ENCODE measurements around the gene ZNF775.
"Not testable (repeated sequence)": the region's sequence is repeated elsewhere in the genome, so short reads cannot be mapped to it uniquely, and the experiment has no call there.

ZNF775 gene

DNA sequence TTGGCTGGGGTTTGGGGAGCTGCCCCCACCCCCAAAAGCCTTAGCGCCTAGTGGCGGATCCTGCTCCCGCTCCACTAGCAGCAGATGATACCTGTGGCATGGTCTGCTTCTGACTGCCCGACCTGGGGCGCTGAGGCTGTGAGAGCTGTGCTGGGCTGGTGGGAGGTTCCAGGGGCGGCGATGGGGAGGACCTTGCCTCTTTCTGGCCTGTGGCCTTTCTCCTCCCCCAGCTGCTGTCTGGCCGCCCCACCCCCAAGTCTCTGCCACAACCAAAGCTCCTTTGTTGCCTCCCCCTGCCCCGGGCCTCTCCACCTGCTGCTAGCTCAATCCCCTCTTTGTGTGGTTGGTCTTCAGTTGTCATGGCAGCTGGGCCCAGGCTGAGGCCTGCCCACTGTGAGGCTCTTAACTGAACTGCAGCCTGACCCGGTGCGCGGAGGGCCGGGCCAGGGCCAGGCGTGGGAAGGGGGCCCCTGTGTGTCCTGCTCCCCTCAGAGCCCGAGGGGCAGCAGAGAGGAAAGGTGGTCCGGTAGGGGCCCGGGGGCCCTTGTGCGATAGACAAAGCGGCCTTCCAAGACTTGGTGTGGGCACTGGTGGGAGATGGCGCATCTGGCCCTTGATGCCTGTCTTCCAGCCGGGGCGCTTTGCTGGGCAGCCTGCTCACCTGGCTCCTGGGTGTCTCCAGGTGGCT lies 4.7 kb downstream of the ZNF775 start:
- FAIRE-seq = no peak

DNA sequence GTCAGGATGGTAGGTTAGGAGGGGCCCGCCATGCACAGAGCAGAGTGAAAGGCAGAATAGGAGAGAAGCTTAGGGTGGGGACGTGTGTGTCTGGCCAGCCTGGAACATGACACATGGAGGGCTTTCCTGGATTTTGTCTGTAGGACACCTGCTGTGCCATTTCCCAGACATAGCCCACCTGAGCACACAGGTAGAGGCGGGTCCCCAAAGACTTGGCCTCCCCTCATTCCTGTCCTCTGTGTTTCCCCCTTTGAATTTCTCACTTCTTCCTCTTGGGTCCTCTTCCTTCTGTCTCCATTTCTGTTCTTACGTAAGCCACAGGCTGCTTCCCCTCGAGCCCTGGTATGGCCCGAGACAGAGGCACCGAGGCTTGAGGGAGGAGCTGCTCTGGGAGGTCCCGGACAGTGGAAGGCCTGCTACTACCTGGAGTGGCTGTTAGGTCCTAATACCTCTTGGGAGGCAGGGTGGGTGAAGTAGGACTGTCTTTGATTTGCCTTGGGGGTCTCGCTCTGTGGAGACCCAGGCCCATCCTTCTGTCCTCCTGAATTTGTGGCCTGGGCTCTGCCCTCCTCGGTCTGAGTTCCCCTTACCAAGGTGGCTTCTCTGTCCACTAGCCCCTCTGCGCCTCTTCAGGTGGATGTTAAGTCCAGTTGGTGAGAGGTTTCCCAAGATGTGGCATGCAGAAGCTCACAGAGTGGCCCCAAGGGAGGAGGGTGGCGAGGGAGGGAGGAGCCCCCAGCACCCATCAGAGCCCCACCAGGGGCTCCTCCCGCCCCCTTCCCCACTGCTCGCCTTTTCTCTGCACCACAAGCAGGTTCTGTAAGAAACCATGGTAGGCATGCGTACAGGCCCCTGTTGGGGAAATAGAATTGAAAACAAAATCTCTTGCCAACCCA lies 5.5 kb downstream of the ZNF775 start:
- no peak for FAIRE-seq

DNA sequence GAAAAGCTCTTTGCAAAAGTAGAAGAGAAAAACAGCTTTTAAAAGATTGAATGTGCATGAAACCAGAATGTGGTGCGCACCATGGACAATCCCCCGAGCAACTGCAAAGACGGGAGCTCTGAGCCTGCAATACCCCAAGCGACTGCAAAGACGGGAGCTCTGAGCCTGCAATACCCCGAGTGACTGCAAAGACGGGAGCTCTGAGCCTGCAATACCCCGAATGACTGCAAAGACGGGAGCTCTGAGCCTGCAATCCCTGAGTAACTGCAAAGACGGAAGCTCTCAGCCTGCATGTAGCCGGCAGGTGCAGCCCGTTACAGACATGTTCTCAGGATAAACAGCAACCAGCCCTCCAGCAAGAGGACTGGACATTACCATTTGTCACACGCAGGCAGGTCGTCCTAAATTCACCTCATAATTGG lies 6.2 kb downstream of the ZNF775 start:
- no peak for FAIRE-seq

DNA sequence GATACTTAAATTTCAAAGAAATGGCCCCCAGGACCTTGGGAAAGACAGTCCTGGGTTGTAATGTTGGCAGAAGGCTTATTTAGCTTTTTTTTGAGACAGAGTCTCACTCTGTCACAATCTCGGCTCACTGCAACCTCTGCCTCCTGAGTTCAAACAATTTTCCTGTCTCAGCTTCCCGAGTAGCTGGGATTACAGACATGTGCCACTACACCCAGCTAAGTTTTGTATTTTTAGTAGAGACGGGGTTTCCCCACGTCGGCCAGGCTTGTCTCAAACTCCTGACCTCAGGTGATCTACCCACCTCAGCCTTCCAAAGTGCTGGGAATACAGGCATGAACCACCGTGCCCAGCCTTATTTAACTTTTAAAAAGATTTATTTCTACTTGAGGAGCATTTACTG lies 6.8 kb downstream of the ZNF775 start:
- not testable (repeated sequence) for FAIRE-seq

DNA sequence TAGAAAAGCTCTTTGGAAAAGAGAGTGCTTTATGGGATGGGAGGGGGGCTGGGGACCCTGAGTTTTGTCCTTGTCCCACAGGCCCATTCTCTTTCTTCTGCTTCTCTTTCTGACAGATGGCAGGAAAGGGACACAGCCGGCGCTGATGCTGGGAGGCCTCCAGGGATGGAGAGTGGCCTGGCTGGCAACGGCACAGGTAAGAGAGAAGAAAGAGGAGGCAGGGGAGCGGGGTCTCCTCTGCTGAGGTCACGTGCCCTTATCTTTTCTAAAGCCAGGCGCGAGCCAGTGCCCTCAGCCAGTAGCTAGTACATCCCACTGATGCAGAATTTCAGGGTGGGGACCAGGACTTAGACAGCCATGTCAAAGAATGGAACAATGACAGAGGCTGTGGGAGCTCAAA lies 9.2 kb downstream of the ZNF775 start:
- FAIRE-seq = no peak

DNA sequence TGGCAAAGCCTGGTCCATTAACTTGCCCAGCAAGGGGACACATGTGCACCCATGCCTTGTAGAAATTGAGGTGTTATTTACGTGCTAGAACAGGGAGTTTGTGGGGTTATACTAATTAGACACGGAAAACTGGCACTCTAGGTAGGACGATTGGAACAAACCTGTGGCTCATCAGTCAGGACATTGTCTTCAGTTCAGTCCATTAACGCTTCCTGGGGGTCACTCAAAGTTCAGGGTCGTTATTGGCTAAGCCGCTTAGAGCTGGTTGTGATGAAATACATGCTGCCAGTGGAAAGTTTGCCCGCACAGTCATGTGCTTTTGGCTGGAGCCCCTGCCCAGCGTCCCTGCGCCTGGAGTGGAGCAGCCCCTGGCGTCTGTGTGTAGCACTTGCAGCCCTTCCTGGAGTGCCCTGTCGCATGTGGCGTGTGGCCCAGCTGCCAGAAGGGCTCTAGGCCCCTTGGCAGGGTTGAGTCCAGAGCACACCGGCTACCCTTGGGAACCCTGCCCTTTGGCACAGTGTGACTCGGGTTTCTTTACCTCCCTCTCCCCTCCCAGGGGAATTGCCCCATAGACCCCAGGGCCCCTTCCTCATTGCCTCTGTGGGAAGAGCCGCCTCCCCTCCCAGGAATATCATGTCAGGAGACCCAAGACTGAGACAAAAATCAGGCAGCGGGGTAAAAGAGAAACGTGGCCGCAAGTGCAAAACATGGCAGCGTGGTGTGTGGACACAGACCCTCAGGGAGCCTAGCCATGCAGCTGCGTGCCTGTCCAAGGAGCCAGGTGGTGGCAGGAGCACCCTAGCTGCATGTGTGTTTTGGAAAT lies 9.8 kb downstream of the ZNF775 start:
- FAIRE-seq = no peak

DNA sequence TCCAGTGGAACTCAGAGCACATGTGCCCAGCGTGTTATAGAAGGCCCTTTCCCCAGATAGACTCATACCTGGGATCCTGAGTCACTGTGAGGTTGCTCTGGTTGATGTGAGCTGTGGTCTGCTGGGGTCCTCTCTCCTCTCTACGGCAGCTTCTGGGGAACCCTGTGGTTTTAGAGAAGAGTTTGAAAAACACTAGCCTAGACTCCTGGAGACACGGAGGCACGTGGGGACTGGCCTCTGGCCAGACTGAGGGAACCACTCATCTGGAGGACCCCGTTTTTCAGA lies 10.3 kb downstream of the ZNF775 start:
- no peak for FAIRE-seq

DNA sequence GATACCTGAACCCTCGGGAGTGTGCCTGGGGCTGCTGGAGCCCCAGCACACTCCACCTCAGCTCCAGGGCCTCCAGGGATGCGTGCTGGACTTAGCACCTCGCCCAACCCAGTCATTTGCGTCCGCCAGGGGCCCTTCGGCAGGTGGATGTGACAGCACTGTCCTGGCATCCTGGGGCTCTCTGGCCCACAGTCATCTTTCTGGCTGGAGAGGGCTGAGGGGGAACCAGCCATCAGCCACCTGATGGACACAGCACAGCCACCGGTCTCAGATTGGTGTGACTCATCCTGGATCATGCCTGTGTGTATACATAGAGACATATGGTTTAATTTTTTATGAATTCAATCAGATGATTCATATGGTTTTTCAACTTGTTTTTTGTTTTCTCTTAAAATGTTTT lies 11.1 kb downstream of the ZNF775 start:
- FAIRE-seq = no peak

DNA sequence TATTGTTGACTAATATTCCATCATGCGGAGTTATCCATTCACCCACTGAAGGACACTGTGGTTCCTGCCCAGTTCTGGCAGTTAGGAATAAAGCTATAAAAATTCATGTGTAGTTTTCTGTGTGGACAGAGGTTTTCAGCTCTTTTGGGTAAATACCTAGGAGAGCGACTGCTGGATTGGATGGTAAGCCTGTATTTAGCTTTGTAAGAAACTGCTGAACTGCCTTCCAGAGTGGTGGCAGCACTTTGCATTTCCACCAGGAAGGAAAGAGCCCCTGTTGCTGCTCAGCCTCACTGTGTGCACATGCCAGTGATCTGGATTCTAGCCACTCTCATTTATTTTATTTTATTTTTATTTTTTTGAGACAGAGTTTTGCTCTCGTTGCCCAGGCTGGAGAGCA lies 14.2 kb downstream of the ZNF775 start:
- FAIRE-seq = no peak

DNA sequence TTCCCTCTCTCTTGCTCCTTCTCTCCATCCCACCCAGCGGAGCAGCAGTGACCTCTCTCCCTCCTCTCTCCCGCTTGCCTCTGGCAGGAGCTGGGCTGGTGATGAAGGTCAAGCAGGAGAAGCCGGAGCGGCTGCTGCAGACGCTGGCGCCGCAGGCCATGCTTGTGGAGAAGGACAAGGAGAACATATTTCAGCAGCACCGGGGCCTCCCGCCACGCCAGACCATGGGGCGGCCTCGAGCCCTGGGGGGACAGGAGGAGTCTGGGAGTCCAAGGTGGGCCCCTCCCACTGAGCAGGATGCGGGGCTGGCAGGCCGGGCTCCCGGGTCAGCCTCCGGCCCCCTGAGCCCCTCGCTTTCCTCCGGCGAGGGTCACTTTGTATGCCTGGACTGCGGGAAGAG lies 17.3 kb downstream of the ZNF775 start:
- no peak for FAIRE-seq

DNA sequence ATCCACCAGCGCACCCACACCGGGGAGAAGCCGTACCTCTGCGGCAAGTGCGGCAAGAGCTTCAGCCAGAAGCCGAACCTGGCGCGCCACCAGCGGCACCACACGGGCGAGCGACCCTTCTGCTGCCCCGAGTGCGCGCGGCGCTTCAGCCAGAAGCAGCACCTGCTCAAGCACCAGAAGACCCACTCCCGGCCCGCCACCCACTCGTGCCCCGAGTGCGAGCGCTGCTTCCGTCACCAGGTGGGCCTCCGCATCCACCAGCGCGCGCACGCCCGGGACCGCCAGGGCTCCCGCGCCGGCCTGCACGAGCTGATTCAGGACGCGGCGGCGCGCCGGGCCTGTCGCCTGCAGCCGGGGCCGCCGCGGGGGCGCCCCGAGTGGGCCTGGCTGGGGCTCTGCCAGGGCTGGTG lies 17.7 kb downstream of the ZNF775 start:
- no peak for FAIRE-seq

DNA sequence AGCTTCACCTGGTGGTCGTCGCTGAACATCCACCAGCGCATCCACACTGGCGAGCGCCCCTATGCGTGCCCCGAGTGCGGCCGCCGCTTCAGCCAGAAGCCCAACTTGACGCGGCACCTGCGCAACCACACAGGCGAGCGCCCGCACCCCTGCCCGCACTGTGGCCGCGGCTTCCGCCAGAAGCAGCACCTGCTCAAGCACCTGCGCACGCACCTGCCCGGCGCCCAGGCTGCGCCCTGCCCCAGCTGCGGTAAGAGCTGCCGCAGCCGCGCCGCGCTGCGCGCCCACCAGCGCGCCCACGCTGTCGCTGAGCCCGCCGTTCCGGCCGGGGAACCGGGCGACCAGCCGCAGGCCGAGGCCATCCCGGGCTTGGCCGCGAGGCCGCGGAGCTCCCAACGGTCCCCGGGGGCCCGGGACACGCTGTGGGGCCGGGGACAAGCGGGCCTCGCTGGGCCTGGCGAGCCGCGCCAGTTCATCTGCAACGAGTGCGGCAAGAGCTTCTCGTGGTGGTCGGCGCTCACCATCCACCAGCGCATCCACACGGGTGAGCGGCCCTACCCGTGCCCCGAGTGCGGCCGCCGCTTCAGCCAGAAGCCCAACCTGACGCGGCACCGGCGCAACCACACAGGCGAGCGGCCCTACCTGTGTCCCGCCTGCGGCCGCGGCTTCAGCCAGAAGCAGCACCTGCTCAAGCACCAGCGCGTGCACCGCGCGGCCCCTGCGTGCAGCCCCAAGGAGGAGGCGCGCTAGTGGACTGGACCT lies 18.4 kb downstream of the ZNF775 start:
- no peak for FAIRE-seq

DNA sequence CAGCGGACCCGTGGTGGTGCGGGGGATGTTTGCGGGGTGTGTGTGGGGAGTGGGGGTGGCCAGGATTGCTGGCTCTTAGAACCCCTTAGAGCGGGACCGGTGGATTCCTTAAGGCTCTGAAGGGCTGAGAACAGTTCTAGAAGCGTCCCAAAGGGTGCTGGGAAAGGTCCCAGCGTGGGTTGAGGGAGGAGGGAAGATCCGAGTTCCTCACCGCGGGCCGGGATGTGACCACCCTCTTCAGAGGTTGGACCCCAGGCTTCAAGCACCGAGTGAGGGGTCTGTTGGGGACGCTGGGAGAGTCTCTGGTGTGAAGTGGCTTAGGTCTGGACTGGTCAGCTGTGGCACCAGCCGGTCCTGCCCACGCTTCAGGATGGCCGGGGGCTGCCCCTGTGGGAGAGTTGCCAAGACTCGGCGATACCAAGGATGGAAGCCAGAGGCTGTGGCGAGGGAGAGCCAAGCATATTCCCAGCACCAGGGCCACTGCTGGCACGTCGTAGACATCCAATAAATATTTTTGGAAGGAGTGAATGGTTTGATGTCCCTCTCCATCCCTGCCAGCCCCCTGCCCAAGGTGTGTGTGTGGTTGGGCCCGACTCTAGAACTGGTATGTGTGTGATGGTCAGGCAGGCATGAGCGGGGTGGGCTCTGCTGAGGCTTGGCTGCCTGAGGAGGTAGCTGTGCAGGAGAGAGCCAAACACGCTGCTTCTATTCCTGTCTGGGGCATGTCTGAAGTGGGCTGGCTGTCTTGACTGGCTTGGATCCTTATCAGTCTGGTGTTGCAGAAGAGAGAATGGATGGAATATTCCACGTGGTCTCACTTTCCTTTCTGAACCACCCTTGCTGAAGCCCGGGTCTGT lies 19.2 kb downstream of the ZNF775 start:
- FAIRE-seq = no peak

DNA sequence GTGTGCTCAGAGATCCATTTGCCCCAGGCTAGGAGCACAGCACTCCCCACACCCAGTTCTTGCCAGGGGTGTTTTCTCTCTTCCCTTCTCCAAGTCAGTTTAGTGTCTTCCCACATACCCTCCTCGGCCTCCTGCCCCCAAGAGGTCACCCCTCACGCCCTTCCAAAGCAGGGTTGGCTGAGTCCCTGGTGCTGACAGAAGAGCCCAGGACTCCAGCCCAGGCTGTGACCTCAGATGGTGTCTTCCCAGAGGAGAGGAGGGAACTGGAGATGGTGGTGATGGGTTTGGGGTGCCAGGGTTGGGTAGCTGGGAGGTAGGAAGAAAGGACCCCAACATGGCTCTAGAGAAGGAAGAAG lies 19.8 kb downstream of the ZNF775 start:
- no peak for FAIRE-seq

DNA sequence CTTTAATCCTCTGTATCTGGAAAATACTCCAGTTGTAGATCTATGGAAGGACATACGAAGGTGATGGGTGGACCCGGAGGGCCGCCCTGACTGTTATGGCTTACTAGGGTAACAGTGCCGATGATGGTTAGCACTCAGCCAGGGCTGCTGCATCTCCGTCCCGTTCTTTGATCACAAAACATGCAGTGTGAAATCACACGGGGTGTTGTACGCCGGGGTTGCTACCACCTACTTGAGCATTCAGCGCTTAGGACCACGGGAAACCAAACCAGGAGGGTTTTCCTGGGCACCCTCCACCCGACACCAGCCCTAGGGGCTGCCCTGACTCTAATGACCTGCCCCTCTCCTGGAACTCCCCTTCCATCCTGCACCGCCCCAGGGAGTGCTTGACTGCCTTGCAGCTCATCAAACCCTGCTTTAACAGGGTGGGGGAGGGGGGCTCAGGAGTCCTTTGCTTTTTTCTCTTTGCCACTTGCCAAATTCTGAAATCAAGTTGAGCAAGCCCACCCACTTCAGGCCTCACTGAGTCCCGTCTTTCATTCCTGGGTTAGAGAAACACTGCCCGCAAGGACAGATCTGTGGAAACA lies 20.4 kb downstream of the ZNF775 start:
- no peak for FAIRE-seq

DNA sequence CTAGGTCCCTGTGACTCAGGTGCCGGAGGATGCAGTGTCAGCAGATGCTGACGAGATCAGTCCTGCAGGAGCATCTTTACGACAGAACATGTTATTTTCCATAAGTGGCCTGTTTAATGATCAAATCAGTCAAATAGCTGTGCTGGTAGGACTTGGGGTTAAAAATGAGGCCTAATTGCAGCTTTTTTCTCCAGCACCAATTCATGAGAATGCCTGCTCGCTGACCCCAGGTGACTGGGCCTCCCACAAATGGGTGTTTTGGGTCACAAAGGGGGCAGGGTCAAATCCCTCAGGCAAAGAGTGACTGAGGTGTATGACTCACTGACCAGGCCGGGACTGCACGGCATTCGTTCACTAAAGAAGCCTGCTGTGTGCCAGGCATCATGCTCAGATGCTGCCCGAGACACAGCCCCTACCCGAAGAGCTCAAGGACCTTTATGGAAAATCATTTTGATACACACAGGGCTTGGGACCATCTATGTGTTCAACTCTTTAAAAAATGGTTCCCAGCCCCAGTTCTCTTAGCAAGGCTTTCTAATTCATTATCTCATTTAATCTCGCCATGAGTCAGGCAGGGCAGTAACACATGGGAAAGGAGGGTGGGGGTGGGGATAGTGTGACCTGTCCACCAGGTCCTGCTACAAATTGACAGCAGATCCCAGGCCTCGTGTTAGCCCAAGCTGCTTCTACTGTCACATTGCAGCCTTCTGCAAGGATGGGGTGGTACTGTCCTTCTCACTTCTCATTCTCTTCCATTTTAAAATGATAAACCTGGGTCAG lies 21.1 kb downstream of the ZNF775 start:
- no peak for FAIRE-seq

DNA sequence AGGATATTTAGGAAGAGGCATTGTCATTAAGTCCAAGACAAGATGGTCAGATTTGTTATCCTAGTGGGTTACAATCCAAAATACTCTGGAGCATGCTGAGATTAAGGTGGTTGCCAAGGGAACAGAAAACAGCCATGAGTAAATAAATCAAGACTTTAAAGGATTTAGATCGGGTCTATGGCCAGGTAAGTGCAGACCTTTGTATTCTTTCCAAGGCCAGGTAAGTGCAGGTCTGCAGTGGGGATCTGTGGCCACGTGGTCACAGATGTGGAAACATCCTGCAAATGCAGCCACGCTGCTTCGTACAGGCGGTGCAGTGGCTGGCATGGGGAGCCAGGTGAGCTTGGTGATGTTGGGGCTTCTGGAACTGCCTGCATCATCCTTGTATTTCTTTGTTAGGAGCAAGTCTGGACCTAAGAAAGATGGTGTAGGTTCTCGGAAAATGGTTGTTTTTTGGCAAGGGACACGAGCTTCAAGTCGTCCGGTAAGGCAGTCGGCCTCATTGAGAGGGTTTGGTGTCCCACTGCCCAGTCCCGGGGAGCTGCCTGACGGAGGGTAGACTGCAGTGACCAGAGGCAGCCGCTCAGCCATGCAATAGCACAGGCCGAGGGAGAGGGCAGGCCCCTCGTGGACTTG lies 21.8 kb downstream of the ZNF775 start:
- FAIRE-seq = no peak

DNA sequence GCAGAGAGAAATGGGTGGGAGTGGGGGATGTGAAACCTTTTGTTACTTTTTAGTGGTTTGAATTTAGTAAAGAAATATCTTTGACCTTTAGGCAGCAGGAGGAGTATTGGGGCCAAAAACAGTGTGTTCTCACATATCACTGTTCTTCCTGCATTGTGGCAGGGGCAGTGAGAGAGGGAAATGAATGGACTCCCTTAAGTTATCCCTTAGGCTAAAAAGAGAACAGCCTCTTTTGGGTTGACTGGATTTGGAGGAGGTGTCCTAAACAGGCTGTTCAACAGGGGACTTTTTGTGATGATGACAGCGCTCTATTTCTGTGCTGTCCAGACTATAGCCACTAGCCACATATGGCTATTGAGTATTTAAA lies 22.3 kb downstream of the ZNF775 start:
- no peak for FAIRE-seq

DNA sequence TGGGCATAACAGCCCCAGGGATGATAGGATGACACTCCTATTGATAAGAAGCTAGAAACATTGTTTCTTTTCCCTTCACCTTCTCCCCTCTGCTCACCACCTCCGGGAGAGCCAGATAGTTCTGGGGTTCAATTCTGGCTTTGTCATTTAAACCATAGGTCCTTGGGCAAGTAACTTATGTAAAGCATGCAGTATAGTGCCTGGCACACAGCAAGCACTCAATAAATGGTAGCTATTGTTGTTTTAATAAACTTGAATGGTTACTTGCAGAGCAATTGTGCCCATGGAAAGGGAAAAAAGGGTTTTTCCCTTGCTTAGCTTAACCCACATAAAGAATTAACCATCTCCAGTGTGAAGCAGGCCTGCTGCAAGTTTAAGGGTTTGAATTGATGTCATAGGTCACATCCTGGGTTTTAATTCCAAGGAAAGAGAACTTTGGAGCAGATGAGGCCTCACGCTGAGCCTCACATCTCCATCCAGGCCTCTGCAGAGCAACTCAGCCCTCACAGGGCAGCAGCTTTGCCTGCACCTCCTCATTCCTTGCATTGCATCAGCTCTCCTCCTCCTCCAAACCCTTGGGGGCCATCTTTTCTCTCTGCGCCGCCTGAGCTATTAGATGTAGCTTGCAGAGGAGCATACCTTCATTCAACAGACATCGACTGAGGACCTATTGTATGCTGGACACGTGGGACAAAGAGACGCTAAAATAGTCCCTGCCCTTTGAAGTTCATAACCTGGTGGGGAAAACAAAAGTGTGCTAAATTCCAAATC lies 22.9 kb downstream of the ZNF775 start:
- no peak for FAIRE-seq
